HepG2 (cell line): ENCODE data around the gene STAG3. TPM values are rescaled to one million over a fixed set of nuclear protein-coding genes. Genes with fewer than 3 reads are reported as not detected.

Source experiments
- ATAC-seq: fragments of 200-7000 bp; cut with Tn5 transposase; 3 replicates; pipeline ENCODE4 v1.9.1; 2020; ENCODE audit warnings: mild to moderate bottlenecking, moderate library complexity
- BruUV-seq: library from RNA; stranded (reverse); fragments of 400-500 nt; replicated peaks from 2 replicates; lab custom pipeline; 2021; lab: Mats Ljungman, UMichigan
- CTCF ChIA-PET: fragments of 300-600 bp; formaldehyde crosslinking; extraction: SDS; loops from one replicate; lab custom pipeline; 2021; ENCODE audit warnings: low total read pairs, inconsistent platforms, low intra/inter-chr PET ratio; lab: Yijun Ruan, JAX
- POLR2A ChIA-PET: fragments of 350-600 bp; sonication (Branson Sonifier 250); formaldehyde crosslinking; loops from one replicate; lab custom pipeline; 2020; ENCODE audit warnings: antibody characterized with exemption, inconsistent platforms; lab: Yijun Ruan, JAX
- DNase-seq: peaks from one replicate; pipeline ENCODE4 v3.0.0-alpha.2; 2015; ENCODE audit warnings: low spot score
- FAIRE-seq: peaks from 3 replicates; lab custom pipeline; 2011; peaks lifted over from hg19 to GRCh38; lab: Jason Lieb, UNC
- H2AFZ ChIP-seq: one replicate; pipeline ENCODE4 v1.6.1; 2011; ENCODE audit warnings: low read length, inconsistent platforms
- H3K27ac ChIP-seq: fragments of 300-600 bp; 3 replicates; pipeline ENCODE4 v1.8.0; 2011; ENCODE audit warnings: mixed run types, mild to moderate bottlenecking, mixed read lengths, low read length, inconsistent platforms; ENCODE audit not compliant: insufficient read depth; ENCODE audit errors: extremely low read length
- H3K27me3 ChIP-seq, 2 experiments: fragments of 200-600 bp in 1 of 2; 2 replicates in 1 of 2; 3 replicates in 1 of 2; pipeline versions ENCODE4 v1.6.0 to v1.8.0; 2011; ENCODE audit warnings: low read length in 2 of 2, mild to moderate bottlenecking in 2 of 2, moderate library complexity in 2 of 2, inconsistent platforms in 1 of 2; ENCODE audit not compliant: insufficient read depth in 2 of 2, control insufficient read depth in 1 of 2
- H3K36me3 ChIP-seq, 2 experiments: fragments of 200-600 bp in 1 of 2; replicated peaks in 1 of 2; 2 replicates in 1 of 2; 3 replicates in 1 of 2; pipeline versions ENCODE4 v1.5.1 to v1.8.0; 2011; ENCODE audit warnings: low read length in 2 of 2, inconsistent platforms in 1 of 2; ENCODE audit not compliant: insufficient read depth in 2 of 2, control insufficient read depth in 1 of 2
- H3K4me1 ChIP-seq: 2 replicates; pipeline ENCODE4 v1.5.1; 2012; ENCODE audit warnings: low read length, inconsistent platforms; ENCODE audit not compliant: insufficient read depth
- H3K4me2 ChIP-seq: 2 replicates; pipeline ENCODE4 v1.6.0; 2011; ENCODE audit warnings: low read depth, low read length, inconsistent platforms
- H3K4me3 ChIP-seq, 3 experiments: fragments of 200-600 bp in 1 of 3; sonication (generic), shearing (Covaris generic) in 1 of 3; replicated peaks in 1 of 3; 2 replicates each; pipeline ENCODE4 v1.5.1; 2011 to 2016; ENCODE audit warnings: low read length in 3 of 3, inconsistent platforms in 2 of 3, low read depth in 2 of 3, mild to moderate bottlenecking in 2 of 3, control low read depth in 1 of 3, mixed read lengths in 1 of 3; ENCODE audit not compliant: insufficient read depth in 1 of 3
- H3K79me2 ChIP-seq: one replicate; pipeline ENCODE4 v1.6.1; 2011; ENCODE audit warnings: low read length, inconsistent platforms; ENCODE audit not compliant: insufficient read depth
- H3K9ac ChIP-seq: 2 replicates; pipeline ENCODE4 v1.6.0; 2011; ENCODE audit warnings: mild to moderate bottlenecking, low read depth, low read length, inconsistent platforms; ENCODE audit not compliant: insufficient read depth
- H3K9me3 ChIP-seq: 2 replicates; pipeline ENCODE4 v1.5.1; 2012; ENCODE audit warnings: mild to moderate bottlenecking, low read length
- H4K20me1 ChIP-seq: 2 replicates; pipeline ENCODE4 v1.6.0; 2011; ENCODE audit warnings: inconsistent platforms, mild to moderate bottlenecking, low read length, moderate library complexity; ENCODE audit not compliant: insufficient read depth
- AHR ChIP-seq: IDR thresholded peaks from 2 replicates; pipeline ENCODE4 v1.6.1; 2018; ENCODE audit warnings: missing genetic modification reagents, missing compliant biosample characterization
- CHD2 ChIP-seq: IDR thresholded peaks from 2 replicates; pipeline ENCODE4 v1.6.1; 2011; ENCODE audit warnings: low read depth, low read length, improper control_type of control experiment
- FOXK2 ChIP-seq: fragments of 450-650 bp; IDR thresholded peaks from 2 replicates; pipeline ENCODE4 v1.6.1; 2016
- GLI4 ChIP-seq: sonication (generic); formaldehyde crosslinking; IDR thresholded peaks from 2 replicates; pipeline ENCODE4 v1.5.1; 2020; ENCODE audit warnings: missing genetic modification reagents, mild to moderate bottlenecking, moderate library complexity, borderline replicate concordance
- KDM5B ChIP-seq: sonication (generic); formaldehyde crosslinking; IDR thresholded peaks from 2 replicates; pipeline ENCODE4 v1.4.0; 2020; ENCODE audit warnings: missing genetic modification reagents, mild to moderate bottlenecking, borderline replicate concordance
- NCOA1 ChIP-seq: sonication (generic); formaldehyde crosslinking; IDR thresholded peaks from 2 replicates; pipeline ENCODE4 v1.9.0; 2021; ENCODE audit warnings: missing genetic modification reagents
- ZBTB3 ChIP-seq: sonication (generic); formaldehyde crosslinking; IDR thresholded peaks from 2 replicates; pipeline ENCODE4 v1.4.0; 2020; ENCODE audit warnings: low read depth, mild to moderate bottlenecking, moderate library complexity, missing genetic modification reagents, borderline replicate concordance
- ZNF317 ChIP-seq: sonication (generic); formaldehyde crosslinking; IDR thresholded peaks from 2 replicates; pipeline ENCODE4 v1.5.0; 2020; ENCODE audit warnings: mild to moderate bottlenecking, missing genetic modification reagents
- ZNF501 ChIP-seq: sonication (generic); formaldehyde crosslinking; IDR thresholded peaks from 2 replicates; pipeline ENCODE4 v1.5.1; 2020; ENCODE audit warnings: mild to moderate bottlenecking, moderate library complexity, missing genetic modification reagents
- ZNF891 ChIP-seq: sonication (generic); formaldehyde crosslinking; IDR thresholded peaks from 2 replicates; pipeline ENCODE4 v1.5.0; 2020; ENCODE audit warnings: mild to moderate bottlenecking, missing genetic modification reagents
- WGBS: methylation state at CpG from one replicate; pipeline ENCODE4 v1.1.6; 2017; ENCODE audit warnings: low lambda C conversion rate; 5-methylcytosine and 5-hydroxymethylcytosine counted together
- in situ Hi-C: cut with HindIII; loops from 2 replicates; pipeline ENCODE4 v1.10.0; 2017; ENCODE audit warnings: low pct_unique_long_range_greater_than_20kb; ENCODE audit not compliant: extremely low pct_ligation_motif_present
- intact Hi-C: fragments of 100-400 bp; cut with micrococcal nuclease; formaldehyde crosslinking; loops from one replicate; pipeline ENCODE4 v1.10.0; 2022; ENCODE audit not compliant: unreplicated experiment
- polyA plus RNA-seq, 8 experiments: library from polyadenylated mRNA; depleted of rRNA in 3 of 8; stranded (reverse) in 7 of 8; unstranded in 1 of 8; fragments of >200 nt; fragmentation: Illumina TruSeq in 4 of 8; extraction: Trizol in 4 of 8; gene quantifications; 2 replicates each; pipeline versions ENCODE4 v1.2.1 to v1.2.3, GENCODE V29; 2011 to 2016; ENCODE audit warnings: low read depth in 4 of 8, missing spikeins in 1 of 8, mixed read lengths in 1 of 8; ENCODE audit not compliant: insufficient read depth in 1 of 8
- total RNA-seq, 5 experiments: library from RNA; depleted of rRNA; stranded (reverse); fragments of >200 nt; fragmentation: Illumina TruSeq; extraction: Trizol; gene quantifications; 2 replicates each; pipeline ENCODE4 v1.2.3, GENCODE V29; 2016; ENCODE audit warnings: low read depth in 1 of 5
- TF ChIP-seq, protein P1 (sequence below): sonication (generic); formaldehyde crosslinking; IDR thresholded peaks from 2 replicates; pipeline ENCODE4 v1.5.0; 2020; ENCODE audit warnings: mild to moderate bottlenecking, missing genetic modification reagents
- TF ChIP-seq, protein P2 (sequence below): sonication (generic); formaldehyde crosslinking; IDR thresholded peaks from 2 replicates; pipeline ENCODE4 v1.4.0; 2020; ENCODE audit warnings: missing genetic modification reagents, mild to moderate bottlenecking, borderline replicate concordance
- TF ChIP-seq, protein P3 (sequence below): IDR thresholded peaks from 2 replicates; pipeline ENCODE4 v1.6.1; 2012; ENCODE audit warnings: inconsistent platforms

The STAG3 gene
- total and polyA plus RNA-seq, 2 of the 13 experiments (the other 11 are each of a cell fraction or from before 2014, with no cell fraction given): 0.09 to 0.33 TPM

DNA sequence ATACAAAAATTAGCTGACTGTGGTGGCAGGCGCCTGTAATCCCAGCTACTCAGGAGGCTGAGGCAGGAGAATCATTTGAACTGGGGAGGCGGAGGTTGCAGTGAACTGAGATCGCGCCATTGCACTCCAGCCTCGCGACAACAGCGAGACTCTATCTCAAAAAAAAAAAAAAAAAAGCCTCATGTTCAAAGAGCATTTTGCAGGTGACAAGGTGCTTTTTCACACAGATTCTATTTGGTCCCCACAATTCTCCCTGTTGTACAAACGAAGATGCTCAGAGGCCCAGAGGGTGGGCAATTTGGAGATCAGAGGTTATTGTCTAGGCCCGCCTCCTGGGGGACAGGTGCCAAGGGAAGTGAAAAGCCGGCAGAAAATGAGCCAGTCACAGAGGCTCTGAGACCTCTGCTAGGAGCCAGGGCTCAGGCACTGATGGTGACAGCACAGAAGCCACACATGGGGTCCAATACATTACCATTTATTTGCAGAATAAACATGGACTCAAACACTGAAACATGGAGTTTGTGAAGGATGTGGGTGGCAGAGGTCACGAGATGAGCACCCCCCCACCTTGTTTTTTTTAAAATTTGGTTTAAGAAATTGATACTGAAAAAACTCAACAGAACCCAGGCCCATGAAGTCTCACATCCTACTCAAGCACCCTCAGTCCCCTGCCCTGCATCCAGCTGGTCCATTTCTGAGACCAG lies 8.4 kb upstream of the STAG3 start:
- CTCF ChIA-PET: no interaction called here
- Histone ChIP-seq H4K20me1 (no peaks in the 10 kb centered on the region), H2AFZ (no peak overlapping the region), H3K4me3 (no peak overlapping the region), H3K27ac (no peak overlapping the region), H3K4me1 (peaks cover 43% of the 10 kb centered on the region), H3K9me3 (no peaks in the 10 kb centered on the region), H3K79me2 (no peaks in the 10 kb centered on the region), H3K36me3 (no peaks in the 10 kb centered on the region), H3K27me3 (peaks cover 1 to 43% of the 10 kb centered on the region in 2 experiments; a peak in 3 of 5 replicates), H3K4me2 (peak overlapping the region; percentile 93), H3K9ac (no peak overlapping the region)
- no peak for FAIRE-seq
- BruUV-seq: no TSS peak
- intact Hi-C loops (no loop called here), in situ Hi-C loops (no loop called here)
- ATAC-seq: peak; percentile 23
- TF ChIP-seq NCOA1 (CRISPR knock-in tag) (no peak), KDM5B (CRISPR knock-in tag) (no peak), CHD2 (peak; percentile 87), ZNF501 (no peak), FOXK2 (no peak), ZNF317 (no peak), ZBTB3 (CRISPR knock-in tag) (no peak), AHR (CRISPR knock-in tag) (no peak), GLI4 (CRISPR knock-in tag) (no peak), ZNF891 (CRISPR knock-in tag) (no peak)
- TF ChIP-seq, protein P1, sequence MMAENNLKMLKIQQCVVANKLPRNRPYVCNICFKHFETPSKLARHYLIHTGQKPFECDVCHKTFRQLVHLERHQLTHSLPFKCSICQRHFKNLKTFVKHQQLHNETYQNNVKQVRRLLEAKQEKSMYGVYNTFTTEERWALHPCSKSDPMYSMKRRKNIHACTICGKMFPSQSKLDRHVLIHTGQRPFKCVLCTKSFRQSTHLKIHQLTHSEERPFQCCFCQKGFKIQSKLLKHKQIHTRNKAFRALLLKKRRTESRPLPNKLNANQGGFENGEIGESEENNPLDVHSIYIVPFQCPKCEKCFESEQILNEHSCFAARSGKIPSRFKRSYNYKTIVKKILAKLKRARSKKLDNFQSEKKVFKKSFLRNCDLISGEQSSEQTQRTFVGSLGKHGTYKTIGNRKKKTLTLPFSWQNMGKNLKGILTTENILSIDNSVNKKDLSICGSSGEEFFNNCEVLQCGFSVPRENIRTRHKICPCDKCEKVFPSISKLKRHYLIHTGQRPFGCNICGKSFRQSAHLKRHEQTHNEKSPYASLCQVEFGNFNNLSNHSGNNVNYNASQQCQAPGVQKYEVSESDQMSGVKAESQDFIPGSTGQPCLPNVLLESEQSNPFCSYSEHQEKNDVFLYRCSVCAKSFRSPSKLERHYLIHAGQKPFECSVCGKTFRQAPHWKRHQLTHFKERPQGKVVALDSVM (CRISPR knock-in tag): peak; percentile 84
- TF ChIP-seq, protein P2, sequence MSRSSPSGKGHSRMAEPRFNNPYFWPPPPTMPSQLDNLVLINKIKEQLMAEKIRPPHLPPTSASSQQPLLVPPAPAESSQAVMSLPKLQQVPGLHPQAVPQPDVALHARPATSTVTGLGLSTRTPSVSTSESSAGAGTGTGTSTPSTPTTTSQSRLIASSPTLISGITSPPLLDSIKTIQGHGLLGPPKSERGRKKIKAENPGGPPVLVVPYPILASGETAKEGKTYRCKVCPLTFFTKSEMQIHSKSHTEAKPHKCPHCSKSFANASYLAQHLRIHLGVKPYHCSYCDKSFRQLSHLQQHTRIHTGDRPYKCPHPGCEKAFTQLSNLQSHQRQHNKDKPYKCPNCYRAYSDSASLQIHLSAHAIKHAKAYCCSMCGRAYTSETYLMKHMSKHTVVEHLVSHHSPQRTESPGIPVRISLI (CRISPR knock-in tag): peak; percentile 44; the same call in 1 of the 2 replicates
- TF ChIP-seq, protein P3, sequence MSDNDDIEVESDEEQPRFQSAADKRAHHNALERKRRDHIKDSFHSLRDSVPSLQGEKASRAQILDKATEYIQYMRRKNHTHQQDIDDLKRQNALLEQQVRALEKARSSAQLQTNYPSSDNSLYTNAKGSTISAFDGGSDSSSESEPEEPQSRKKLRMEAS: peak; percentile 20; the same call in 1 of the 2 replicates
- 7% methylated on average over 11 of the region's 11 CpGs for WGBS
- no peak for DNase-seq
- POLR2A ChIA-PET: interaction anchor here (0.6 to 2.2 kb wide), 3 partner anchors 8 to 20 kb away, joined by 3 to 10 read pairs (median 7); partner anchors contain the start of genes GPC2 and LAMTOR4
